ENCODE results near the gene HOXD11. TPM values are rescaled to one million over a fixed set of nuclear protein-coding genes. Genes with fewer than 3 reads are reported as not detected.

The HOXD11 gene
- total RNA-seq, 1 experiment from 2014 or later = not detected

GRCh38 chr2:176088937-176089842 lies 17.9 kb upstream of the HOXD11 start:
- Mint-ChIP-seq H3K36me3 (peaks cover 9% of the 10 kb centered on the region), H3K4me1 (peaks cover 46% of the 10 kb centered on the region), H3K27ac (no peak overlapping the region), H3K9me3 (no peaks in the 10 kb centered on the region), H3K4me3 (no peak overlapping the region), H3K27me3 (ENCODE audit: low read depth) (peaks cover 97% of the 10 kb centered on the region)
- POLR2A ChIA-PET = no interaction called here
- DNase-seq (ENCODE audit: low spot score) (no peak), ATAC-seq (no peak)
- CTCF ChIA-PET = interaction anchor here (0.9 to 2.4 kb wide), 4 partner anchors 9 to 22 kb away, joined by 3 to 27 read pairs (median 4); no protein-coding TSS in a partner anchor
- TF ChIP-seq JUN (CRISPR knock-in tag; IDR thresholded peaks at IDR 0.05) = no peak
- no peak for TF ChIP-seq RELA (CRISPR knock-in tag; IDR thresholded peaks at IDR 0.05; ENCODE audit: borderline replicate concordance)
- TF ChIP-seq GRHL2 (CRISPR knock-in tag; IDR thresholded peaks at IDR 0.05; ENCODE audit: insufficient replicate concordance, severe bottlenecking) = no peak
- no peak for TF ChIP-seq MLX (CRISPR knock-in tag; IDR thresholded peaks at IDR 0.05)
- TF ChIP-seq CTCF (IDR thresholded peaks at IDR 0.05) = no peak
- TF ChIP-seq HMGA2 (CRISPR knock-in tag; IDR thresholded peaks at IDR 0.05) = no peak
- no peak for TF ChIP-seq ZNF138 (CRISPR knock-in tag; conservative IDR thresholded peaks at IDR 0.05)
- TF ChIP-seq FOXJ3 (CRISPR knock-in tag; IDR thresholded peaks at IDR 0.05; ENCODE audit: borderline replicate concordance) = no peak
- TF ChIP-seq JAZF1 (CRISPR knock-in tag; IDR thresholded peaks at IDR 0.05) = no peak
- TF ChIP-seq CREM (CRISPR knock-in tag; IDR thresholded peaks at IDR 0.05) = no peak
- TF ChIP-seq ZNF416 (CRISPR knock-in tag; IDR thresholded peaks at IDR 0.05) = no peak
- TF ChIP-seq KAT7 (CRISPR knock-in tag; IDR thresholded peaks at IDR 0.05; ENCODE audit: borderline replicate concordance) = no peak
- TF ChIP-seq ZNF396 (CRISPR knock-in tag; IDR thresholded peaks at IDR 0.05; ENCODE audit: borderline replicate concordance) = no peak
- TF ChIP-seq, protein P1, sequence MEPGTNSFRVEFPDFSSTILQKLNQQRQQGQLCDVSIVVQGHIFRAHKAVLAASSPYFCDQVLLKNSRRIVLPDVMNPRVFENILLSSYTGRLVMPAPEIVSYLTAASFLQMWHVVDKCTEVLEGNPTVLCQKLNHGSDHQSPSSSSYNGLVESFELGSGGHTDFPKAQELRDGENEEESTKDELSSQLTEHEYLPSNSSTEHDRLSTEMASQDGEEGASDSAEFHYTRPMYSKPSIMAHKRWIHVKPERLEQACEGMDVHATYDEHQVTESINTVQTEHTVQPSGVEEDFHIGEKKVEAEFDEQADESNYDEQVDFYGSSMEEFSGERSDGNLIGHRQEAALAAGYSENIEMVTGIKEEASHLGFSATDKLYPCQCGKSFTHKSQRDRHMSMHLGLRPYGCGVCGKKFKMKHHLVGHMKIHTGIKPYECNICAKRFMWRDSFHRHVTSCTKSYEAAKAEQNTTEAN (CRISPR knock-in tag; IDR thresholded peaks at IDR 0.05) = no peak

GRCh38 chr2:176089843-176090395 lies 17.2 kb upstream of the HOXD11 start:
- no peak for ATAC-seq
- DNase-seq (ENCODE audit: low spot score) = no peak
- POLR2A ChIA-PET = no interaction called here
- H3K27ac Mint-ChIP-seq = no peak overlapping the region
- CTCF ChIA-PET = interaction anchor here (2.4 kb wide), 1 partner anchor 8 kb away, joined by 27 read pairs; no protein-coding TSS in a partner anchor
- H3K4me3 Mint-ChIP-seq = no peak overlapping the region
- H3K27me3 Mint-ChIP-seq (ENCODE audit: low read depth) = peaks cover 97% of the 10 kb centered on the region
- H3K4me1 Mint-ChIP-seq = peaks cover 48% of the 10 kb centered on the region
- peaks cover 9% of the 10 kb centered on the region for H3K36me3 Mint-ChIP-seq
- H3K9me3 Mint-ChIP-seq = no peaks in the 10 kb centered on the region
- TF ChIP-seq ELF4 (CRISPR knock-in tag; IDR thresholded peaks at IDR 0.05; ENCODE audit: low read depth) (no peak), NR1H2 (CRISPR knock-in tag; IDR thresholded peaks at IDR 0.05) (no peak), GTF2I (CRISPR knock-in tag; conservative IDR thresholded peaks at IDR 0.05) (no peak), CTCF (IDR thresholded peaks at IDR 0.05) (no peak), ZNF425 (CRISPR knock-in tag; conservative IDR thresholded peaks at IDR 0.05) (no peak), ZMAT4 (CRISPR knock-in tag; IDR thresholded peaks at IDR 0.05) (no peak)
- TF ChIP-seq, protein P1 (CRISPR knock-in tag; IDR thresholded peaks at IDR 0.05) = no peak

Data from WTC11 (cell line).